Prostate gland (tissue), 2 donors: ENCODE data around the gene PRPSAP1.

Source experiments
- POLR2AphosphoS5 ChIP-seq: sonication (generic); formaldehyde crosslinking; IDR thresholded peaks from one replicate; pipeline ENCODE4 v1.6.1; 2017; ENCODE audit warnings: antibody characterized with exemption
- TF ChIP-seq, protein P1 (sequence below), 4 experiments: fragments of 200-600 bp in 2 of 4; fragments of 450-650 bp in 2 of 4; sonication (generic) in 2 of 4; IDR thresholded peaks; 1 replicate in 3 of 4; 2 replicates in 1 of 4; pipeline ENCODE4 v1.5.1; 2016 to 2019; ENCODE audit warnings: antibody characterized with exemption in 4 of 4, mild to moderate bottlenecking in 2 of 4, moderate library complexity in 2 of 4

DNA sequence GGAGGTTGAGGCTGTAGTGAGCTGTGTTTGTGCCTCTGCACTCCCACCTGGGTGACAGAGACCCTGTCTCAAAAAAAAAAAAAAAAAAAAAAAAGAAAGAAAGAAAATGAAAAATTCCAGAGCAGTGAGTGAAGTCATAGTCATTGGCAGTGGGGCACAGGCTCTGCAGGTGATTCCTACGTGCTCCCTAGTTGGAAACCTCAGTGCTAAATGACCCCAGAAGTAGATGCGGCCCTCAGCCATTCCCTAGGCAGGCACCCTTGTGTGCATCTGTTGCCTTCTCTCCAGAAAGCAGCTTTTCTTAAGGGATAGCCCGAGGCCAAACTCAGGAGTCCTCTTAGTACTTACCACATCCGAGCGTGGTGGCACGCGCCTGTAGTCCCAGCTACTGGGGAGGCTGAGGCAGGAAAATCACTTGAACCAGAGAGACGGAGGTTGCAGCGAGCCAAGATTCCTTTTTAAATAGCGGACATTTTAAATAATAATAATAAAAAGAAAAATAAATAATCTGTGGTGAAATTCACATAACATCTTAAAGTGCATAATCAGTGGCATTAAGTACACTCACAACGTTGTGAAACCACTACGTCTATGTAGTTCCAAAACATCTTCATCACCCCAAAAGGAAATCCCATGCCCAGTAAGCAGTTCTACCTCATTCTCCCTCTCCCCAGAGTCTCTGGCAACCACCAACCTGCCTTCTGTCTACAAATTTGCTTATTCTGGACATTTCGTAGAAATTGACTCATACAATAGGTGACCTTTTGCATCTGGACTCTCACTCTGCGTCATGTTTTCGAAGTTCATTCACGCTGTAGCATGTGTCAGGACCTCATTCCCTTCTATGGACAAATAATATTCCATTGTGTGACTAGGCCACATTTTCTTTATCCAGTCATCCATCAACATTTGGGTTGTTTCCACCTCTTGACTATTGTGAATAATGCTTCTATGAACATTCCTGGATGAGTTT, 18.2 kb upstream of the PRPSAP1 start:
- TF ChIP-seq, protein P1, sequence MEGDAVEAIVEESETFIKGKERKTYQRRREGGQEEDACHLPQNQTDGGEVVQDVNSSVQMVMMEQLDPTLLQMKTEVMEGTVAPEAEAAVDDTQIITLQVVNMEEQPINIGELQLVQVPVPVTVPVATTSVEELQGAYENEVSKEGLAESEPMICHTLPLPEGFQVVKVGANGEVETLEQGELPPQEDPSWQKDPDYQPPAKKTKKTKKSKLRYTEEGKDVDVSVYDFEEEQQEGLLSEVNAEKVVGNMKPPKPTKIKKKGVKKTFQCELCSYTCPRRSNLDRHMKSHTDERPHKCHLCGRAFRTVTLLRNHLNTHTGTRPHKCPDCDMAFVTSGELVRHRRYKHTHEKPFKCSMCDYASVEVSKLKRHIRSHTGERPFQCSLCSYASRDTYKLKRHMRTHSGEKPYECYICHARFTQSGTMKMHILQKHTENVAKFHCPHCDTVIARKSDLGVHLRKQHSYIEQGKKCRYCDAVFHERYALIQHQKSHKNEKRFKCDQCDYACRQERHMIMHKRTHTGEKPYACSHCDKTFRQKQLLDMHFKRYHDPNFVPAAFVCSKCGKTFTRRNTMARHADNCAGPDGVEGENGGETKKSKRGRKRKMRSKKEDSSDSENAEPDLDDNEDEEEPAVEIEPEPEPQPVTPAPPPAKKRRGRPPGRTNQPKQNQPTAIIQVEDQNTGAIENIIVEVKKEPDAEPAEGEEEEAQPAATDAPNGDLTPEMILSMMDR (IDR thresholded peaks at IDR 0.05): no peak
- no peak for TF ChIP-seq POLR2AphosphoS5
